ENCODE data around the gene ANKS3.

- TF ChIP-seq CTCF (IDR thresholded peaks at IDR 0.05 in 4 of 5, conservative IDR thresholded peaks at IDR 0.05 in 1 of 5) (no peak), POLR2A (IDR thresholded peaks at IDR 0.05) (no peak)
Observed at GRCh38 chr16:4664538-4665418, 69.3 kb downstream of the ANKS3 start.

Data from gastrocnemius medialis (tissue), 4 donors.